ENCODE results near the gene PEX7.
"Not testable (repeated sequence)": the region's sequence is repeated elsewhere in the genome, so short reads cannot be mapped to it uniquely, and the experiment has no call there.

Gene PEX7

DNA sequence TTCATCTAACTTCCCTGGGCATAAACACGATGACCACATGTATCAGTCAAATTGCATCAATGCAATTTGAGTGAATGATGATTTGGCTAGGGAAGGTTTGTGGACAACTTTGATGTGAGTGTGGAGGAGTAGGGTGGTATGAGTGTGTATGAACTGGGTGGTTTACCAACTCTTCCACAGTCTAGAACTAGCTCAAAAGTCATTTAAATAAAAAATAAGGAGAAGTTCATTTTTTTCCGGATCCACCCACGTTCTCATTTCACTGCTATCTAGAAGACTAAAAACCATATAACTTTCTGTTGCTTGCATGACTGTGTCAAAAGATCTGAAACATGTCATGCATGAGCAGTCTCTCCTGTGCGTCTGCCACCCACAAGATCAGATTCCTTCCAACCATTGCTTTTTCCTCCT lies 123.3 kb downstream of the PEX7 start:
- Histone ChIP-seq H3K4me2 (ENCODE audit: low read length) (no peak overlapping the region), H3K9me3 (ENCODE audit: control insufficient read depth, insufficient read depth, low read length) (no peaks in the 10 kb centered on the region), H3K27ac (ENCODE audit: low read depth, low read length) (no peak overlapping the region), H3K27me3 (ENCODE audit: control insufficient read depth, low read length) (no peaks in the 10 kb centered on the region; the same call in 1 of the 2 replicates), H3K4me3 (ENCODE audit: low read length) (no peak overlapping the region), H4K20me1 (ENCODE audit: control insufficient read depth, insufficient read depth, low read depth, low read length) (no peaks in the 10 kb centered on the region), H3K9me2 (replicated peaks; ENCODE audit: control insufficient read depth, low read length) (no peaks in the 10 kb centered on the region), H3K79me2 (ENCODE audit: control insufficient read depth, low read length) (no peaks in the 10 kb centered on the region), H3K36me3 (ENCODE audit: control insufficient read depth, low read length) (no peaks in the 10 kb centered on the region), H3F3A (ENCODE audit: control insufficient read depth, insufficient read depth) (no peaks in the 10 kb centered on the region), H3K4me1 (ENCODE audit: control insufficient read depth, low read length) (no peaks in the 10 kb centered on the region)
- TF ChIP-seq, protein P1, sequence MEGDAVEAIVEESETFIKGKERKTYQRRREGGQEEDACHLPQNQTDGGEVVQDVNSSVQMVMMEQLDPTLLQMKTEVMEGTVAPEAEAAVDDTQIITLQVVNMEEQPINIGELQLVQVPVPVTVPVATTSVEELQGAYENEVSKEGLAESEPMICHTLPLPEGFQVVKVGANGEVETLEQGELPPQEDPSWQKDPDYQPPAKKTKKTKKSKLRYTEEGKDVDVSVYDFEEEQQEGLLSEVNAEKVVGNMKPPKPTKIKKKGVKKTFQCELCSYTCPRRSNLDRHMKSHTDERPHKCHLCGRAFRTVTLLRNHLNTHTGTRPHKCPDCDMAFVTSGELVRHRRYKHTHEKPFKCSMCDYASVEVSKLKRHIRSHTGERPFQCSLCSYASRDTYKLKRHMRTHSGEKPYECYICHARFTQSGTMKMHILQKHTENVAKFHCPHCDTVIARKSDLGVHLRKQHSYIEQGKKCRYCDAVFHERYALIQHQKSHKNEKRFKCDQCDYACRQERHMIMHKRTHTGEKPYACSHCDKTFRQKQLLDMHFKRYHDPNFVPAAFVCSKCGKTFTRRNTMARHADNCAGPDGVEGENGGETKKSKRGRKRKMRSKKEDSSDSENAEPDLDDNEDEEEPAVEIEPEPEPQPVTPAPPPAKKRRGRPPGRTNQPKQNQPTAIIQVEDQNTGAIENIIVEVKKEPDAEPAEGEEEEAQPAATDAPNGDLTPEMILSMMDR (IDR thresholded peaks at IDR 0.05; ENCODE audit: low read depth, low read length, poor library complexity, severe bottlenecking): no peak
- TF ChIP-seq EZH2phosphoT487 (IDR thresholded peaks at IDR 0.05; ENCODE audit: borderline replicate concordance, low read length): no peak

DNA sequence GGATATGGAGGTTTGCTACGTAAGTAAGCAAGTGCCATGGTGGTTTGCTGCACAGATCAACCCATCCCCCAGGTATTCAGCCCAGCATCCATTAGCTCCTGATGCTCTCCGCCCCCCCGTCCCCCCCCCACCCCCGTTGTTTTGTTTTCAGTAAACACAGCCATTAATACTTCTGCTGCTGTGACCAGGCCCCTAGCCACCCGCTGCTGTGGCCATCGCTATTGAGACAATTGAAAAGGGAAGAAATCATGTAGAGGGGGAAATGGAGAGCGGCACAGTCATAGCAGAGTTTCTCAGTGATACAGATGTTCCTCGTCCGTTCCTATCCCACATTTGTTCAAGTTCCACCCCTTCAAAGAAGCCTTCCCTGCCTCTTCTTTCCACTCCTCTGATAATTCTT lies 124.6 kb downstream of the PEX7 start:
- H3K27me3 ChIP-seq (ENCODE audit: control insufficient read depth, low read length): no peaks in the 10 kb centered on the region; the same call in 1 of the 2 replicates
- TF ChIP-seq, protein P1 (IDR thresholded peaks at IDR 0.05; ENCODE audit: low read depth, low read length, poor library complexity, severe bottlenecking): no peak
- TF ChIP-seq EZH2phosphoT487 (IDR thresholded peaks at IDR 0.05; ENCODE audit: borderline replicate concordance, low read length): no peak
- H3K9me2 ChIP-seq (replicated peaks; ENCODE audit: control insufficient read depth, low read length): no peaks in the 10 kb centered on the region
- H3F3A ChIP-seq (ENCODE audit: control insufficient read depth, insufficient read depth): no peaks in the 10 kb centered on the region
- H4K20me1 ChIP-seq (ENCODE audit: control insufficient read depth, insufficient read depth, low read depth, low read length): no peaks in the 10 kb centered on the region
- no peak overlapping the region for H3K27ac ChIP-seq (ENCODE audit: low read depth, low read length)
- H3K4me3 ChIP-seq (ENCODE audit: low read length): no peak overlapping the region
- no peaks in the 10 kb centered on the region for H3K4me1 ChIP-seq (ENCODE audit: control insufficient read depth, low read length)
- H3K9me3 ChIP-seq (ENCODE audit: control insufficient read depth, insufficient read depth, low read length): no peaks in the 10 kb centered on the region
- H3K4me2 ChIP-seq (ENCODE audit: low read length): no peak overlapping the region
- H3K36me3 ChIP-seq (ENCODE audit: control insufficient read depth, low read length): no peaks in the 10 kb centered on the region
- H3K79me2 ChIP-seq (ENCODE audit: control insufficient read depth, low read length): no peaks in the 10 kb centered on the region

DNA sequence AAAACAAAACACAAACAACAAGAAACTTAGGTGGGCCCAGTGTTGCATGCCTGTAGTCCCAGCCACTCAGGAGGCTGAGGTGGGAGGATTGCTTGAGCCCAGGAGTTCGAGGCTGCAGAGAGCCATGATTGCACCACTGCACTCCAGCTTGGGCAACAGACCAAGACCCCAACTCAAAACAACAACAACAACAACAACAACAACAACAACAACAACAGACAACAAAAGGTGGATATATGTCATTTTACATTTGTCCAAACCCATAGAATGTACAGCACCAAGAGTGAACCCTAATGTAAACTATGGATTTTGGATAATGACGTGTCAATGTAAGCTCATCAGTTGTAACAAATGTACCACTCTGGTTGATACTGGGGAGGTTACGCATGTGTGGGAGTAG lies 127.6 kb downstream of the PEX7 start:
- not testable (repeated sequence) for H3K36me3 ChIP-seq (ENCODE audit: control insufficient read depth, low read length); H3K27ac ChIP-seq (ENCODE audit: low read depth, low read length); H4K20me1 ChIP-seq (ENCODE audit: control insufficient read depth, insufficient read depth, low read depth, low read length); H3K27me3 ChIP-seq (ENCODE audit: control insufficient read depth, low read length); H3K9me2 ChIP-seq (replicated peaks; ENCODE audit: control insufficient read depth, low read length); H3F3A ChIP-seq (ENCODE audit: control insufficient read depth, insufficient read depth); H3K4me2 ChIP-seq (ENCODE audit: low read length); H3K4me1 ChIP-seq (ENCODE audit: control insufficient read depth, low read length); H3K4me3 ChIP-seq (ENCODE audit: low read length); H3K79me2 ChIP-seq (ENCODE audit: control insufficient read depth, low read length); H3K9me3 ChIP-seq (ENCODE audit: control insufficient read depth, insufficient read depth, low read length)

DNA sequence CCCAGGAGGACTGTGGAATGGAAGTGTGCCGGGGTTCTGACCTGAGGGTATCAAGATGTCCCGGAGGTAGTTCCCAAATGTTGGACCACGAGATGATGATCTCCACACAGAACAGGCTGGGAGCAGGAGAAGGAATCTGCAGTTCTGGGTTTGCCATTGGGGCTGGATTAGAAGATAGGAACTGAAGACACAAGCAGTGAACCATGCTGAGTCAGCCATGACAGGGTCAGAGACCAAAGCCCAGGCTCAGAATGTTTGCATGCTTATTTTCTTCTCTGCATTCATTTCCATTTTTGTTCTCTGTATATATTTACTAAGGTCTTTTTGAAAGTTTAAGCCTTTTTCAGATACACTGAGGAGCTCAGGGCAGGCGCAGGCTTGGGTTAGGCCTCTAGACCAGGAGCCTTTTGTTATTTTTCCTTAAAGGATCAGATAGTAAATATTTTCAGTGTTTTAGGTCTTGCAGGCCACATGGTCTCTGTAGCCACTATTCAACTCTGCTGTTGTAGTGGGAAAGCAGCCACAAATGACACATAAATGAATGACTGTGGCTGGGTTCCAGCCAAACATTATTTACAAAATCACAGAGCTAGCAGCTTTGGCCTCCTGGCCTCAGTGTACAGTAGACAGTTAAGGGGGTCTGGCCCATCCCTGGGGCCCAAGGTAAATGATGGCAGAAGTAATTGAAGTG lies 128.2 kb downstream of the PEX7 start:
- Histone ChIP-seq H3F3A (ENCODE audit: control insufficient read depth, insufficient read depth) (no peaks in the 10 kb centered on the region), H3K27me3 (ENCODE audit: control insufficient read depth, low read length) (no peaks in the 10 kb centered on the region), H3K9me2 (replicated peaks; ENCODE audit: control insufficient read depth, low read length) (no peaks in the 10 kb centered on the region), H3K27ac (ENCODE audit: low read depth, low read length) (no peak overlapping the region), H3K4me1 (ENCODE audit: control insufficient read depth, low read length) (peaks cover 10% of the 10 kb centered on the region), H3K36me3 (ENCODE audit: control insufficient read depth, low read length) (no peaks in the 10 kb centered on the region), H4K20me1 (ENCODE audit: control insufficient read depth, insufficient read depth, low read depth, low read length) (no peaks in the 10 kb centered on the region), H3K4me2 (ENCODE audit: low read length) (no peak overlapping the region), H3K79me2 (ENCODE audit: control insufficient read depth, low read length) (no peaks in the 10 kb centered on the region), H3K9me3 (ENCODE audit: control insufficient read depth, insufficient read depth, low read length) (no peaks in the 10 kb centered on the region), H3K4me3 (ENCODE audit: low read length) (no peak overlapping the region)
- TF ChIP-seq, protein P1 (IDR thresholded peaks at IDR 0.05; ENCODE audit: low read depth, low read length, poor library complexity, severe bottlenecking): no peak
- no peak for TF ChIP-seq EZH2phosphoT487 (IDR thresholded peaks at IDR 0.05; ENCODE audit: borderline replicate concordance, low read length)
